T-helper 9 cell (primary cell): ENCODE measurements around the gene DIP2C.
"Not testable (repeated sequence)": the region's sequence is repeated elsewhere in the genome, so short reads cannot be mapped to it uniquely, and the experiment has no call there.

Source experiments
- DNase-seq: peaks from one replicate; pipeline ENCODE4 v3.0.0-alpha.2; 2020

The DIP2C gene

DNA sequence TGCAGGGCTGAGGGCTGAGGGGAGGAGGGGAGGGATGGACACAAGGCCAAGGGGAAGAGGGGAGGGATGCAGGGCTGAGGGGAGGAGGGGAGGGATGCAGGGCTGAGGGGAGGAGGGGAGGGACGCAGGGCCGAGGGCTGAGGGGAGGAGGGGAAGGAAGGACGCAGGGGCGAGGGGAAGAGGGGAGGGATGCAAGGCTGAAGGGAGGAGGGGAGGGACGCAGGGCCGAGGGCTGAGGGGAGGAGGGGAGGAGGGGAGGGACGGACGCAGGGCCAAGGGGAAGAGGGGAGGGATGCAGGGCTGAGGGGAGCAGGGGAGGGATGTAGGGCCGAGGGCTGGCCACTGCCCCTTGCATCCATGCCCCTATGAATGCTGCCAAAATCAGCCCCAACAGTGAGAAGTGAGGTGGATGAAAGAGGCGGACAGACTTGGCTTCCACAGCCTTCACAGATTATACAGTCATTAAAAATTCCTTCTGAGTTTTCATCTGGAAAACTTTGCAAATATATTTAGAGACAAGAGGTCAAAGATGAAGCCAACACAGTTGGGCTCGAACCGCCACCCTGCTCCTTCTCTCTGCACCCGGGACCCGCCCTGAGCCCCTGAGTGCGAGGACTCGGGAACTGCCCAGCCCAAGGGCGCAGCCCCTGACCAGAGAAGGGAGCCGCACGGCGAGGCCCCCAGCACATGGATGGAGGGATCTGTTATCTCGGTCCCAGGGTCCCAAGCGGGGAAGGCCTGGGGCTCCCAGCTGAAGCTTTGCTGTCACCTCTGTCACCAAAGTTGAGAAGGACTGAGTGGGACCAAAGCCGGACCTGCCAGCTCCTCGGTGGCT, 65.8 kb downstream of the DIP2C start:
- no peak for DNase-seq

DNA sequence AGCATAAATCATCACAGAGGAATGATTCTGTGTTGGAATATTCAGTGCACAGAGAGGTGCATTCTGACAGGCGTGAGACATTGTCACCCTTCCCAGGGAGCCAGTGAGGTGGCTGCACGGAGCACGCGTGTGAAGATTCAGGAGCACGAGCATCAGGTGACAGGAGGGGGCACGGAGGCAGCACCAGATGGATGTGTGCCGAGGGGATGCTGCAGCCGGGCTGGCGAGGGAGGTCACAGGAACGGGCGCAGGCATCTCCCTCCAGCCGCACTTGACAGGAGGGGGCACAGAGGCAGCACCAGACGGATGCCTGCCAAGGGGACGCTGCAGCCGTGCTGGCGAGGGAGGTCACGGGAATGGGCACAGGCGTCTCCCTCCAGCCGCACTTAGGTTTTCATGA, 66.5 kb downstream of the DIP2C start:
- DNase-seq, result no peak

DNA sequence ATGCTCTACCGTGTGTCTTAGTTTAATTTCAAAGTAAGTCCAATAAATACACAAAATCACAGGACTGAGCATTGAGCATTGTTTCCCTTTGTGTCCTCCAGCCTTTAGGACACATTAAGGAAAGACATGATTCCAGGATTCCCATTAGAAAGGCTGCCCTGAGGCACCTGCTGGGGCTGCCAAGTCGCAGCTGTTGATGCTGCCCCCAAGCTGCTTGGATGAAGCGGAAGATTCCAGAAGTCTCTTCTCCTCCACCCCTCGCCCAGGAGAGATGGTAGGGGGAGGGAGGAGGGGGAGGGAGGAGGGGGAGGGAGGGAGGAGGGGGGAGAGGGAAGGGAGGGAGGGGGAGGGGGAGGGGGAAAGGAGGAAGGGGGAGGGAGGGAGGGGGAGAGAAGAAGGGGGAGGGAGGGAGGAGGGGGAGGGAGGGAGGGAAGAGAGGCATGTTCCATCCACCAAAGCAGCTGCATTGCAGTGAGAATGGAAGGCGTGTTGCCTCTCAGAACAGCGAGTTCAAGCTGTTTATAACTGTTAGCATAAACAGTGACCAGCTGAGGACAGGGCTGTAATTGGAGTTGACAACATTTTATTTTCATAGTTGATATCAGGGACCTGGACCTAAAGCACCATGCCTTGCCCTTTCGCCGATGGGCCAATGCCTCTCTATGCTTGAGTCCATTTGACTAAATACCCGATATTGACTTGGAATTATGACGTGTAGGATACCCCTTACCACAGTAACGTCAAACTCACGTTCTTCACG, 67.3 kb downstream of the DIP2C start:
- DNase-seq, result no peak

DNA sequence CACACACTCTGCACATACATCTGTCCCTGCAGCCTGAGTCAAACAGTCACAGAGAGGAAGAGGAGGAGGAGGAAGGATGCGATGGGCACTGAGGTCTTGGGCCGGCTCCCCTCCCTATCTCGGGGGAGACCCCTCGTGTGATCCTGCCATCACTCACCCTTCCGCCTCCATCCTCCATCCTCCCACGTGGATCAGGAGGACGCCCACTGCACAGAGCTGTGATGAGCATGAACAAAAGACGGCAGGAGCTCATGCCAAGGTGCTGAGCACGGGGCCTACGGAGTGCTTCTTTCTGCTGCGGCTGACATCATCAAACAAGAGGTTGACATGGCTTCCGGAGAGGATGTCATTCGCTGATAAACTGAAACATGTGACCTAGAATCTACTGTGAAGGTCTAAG, 68.0 kb downstream of the DIP2C start:
- DNase-seq, result no peak

DNA sequence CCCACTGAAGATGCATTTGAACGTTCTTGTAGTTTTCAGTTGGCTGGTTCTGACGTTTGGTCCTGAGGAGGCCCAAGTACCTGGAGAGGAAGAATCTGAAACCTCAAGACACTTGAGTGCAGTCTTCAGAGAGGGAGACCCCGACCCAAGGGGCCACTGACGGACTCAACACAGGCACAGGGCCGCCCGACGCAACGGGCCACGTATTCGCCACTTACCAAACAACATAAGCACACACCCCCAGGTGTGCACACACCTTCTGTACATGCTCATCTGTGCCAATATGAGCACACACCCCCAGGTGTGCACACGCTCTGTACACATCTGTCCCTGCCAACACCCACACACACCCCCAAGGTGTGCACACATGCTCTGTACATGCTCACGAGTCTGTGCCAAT, 68.5 kb downstream of the DIP2C start:
- DNase-seq, result no peak

DNA sequence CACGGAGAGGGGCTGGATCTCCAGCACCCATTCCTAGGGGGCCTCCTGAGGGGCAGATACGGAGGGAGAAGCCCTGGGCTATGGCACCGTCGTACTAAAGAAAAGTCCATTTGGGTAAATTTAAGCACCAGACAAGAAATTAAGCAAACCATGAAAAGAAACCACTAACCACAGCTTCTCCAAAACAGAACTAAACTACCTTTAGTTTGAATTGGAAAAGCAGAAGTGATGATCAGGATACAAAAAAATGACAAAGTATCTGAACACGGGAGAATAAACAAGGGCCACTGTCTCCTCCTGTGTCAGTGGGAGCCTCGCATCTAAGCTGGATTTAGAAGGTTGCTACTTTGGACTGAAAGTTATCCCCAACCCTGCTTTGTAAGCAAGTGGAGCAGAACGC, 69.1 kb downstream of the DIP2C start:
- DNase-seq, result no peak

DNA sequence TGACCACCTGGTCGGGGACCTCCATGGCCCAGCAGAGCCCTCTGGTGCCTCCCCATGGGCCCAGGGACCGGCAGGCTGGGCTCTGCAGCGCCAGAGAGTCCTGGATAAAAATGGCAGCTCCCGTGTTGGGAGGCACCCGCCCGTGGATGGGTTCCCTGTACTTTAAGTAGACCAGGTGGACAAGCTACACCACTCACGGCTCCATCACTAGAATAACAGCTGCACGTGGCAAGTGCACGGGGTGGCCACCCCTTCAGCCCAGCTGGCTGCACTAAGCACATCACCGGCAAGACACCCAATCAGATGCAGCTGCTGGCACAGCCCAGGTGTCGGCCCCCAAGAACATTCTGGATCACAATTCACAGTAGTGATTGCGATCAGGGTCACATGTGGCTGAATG, 69.8 kb downstream of the DIP2C start:
- no peak for DNase-seq

DNA sequence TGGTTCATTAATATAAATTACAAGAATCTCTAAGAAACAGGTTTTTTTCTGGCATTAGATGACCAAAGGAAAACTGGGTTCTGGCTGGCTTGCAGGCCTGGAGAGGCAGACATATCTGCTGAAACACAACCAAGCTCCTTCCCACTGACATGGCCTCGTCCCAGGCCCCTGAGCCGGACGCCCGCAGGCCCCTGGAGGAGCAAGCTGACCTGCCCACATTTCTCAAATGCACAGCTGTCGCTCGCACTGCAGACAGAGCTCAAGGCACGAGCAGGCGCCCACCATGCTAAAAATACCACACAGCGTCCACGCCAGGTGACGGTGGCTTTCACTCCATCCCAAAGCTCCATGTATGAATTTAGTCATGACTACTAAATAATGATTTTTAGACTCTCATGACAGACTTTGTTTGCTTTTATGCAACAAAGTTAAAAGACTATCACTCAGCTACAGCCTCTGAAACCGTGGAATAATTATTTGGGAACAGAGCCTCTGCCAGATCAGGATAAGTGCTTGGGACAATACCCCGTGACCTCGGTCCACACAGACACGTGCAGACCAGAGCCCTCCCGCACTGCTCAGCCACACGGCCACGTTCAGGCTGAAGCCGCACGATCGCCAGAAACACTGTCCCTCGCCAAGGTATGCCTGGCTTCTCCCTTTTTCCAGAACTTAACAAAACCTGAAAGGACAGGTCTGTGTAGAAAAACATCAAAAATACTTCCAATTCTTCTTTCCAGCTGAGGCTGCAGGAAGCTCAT, 71.1 kb downstream of the DIP2C start:
- DNase-seq, result no peak

DNA sequence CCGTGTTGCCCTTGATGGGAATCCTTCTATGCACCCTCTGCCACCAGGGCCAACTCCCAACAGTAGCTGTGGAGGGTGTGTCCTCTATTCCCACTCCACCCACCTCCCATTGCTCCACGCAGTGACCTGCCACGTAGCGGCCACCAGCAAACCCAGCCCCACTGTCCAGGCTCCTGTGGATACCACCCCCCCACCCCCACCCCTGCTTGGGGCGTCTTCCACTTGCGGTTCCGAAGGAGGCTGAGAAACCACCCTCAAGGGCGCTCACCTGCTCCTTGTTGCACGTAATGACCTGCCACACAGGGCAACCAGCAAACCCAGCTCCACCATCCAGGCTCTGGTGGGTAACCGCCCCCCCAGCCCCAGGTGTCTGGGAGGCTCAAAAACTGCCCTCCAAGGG, 72.0 kb downstream of the DIP2C start:
- DNase-seq, result no peak

DNA sequence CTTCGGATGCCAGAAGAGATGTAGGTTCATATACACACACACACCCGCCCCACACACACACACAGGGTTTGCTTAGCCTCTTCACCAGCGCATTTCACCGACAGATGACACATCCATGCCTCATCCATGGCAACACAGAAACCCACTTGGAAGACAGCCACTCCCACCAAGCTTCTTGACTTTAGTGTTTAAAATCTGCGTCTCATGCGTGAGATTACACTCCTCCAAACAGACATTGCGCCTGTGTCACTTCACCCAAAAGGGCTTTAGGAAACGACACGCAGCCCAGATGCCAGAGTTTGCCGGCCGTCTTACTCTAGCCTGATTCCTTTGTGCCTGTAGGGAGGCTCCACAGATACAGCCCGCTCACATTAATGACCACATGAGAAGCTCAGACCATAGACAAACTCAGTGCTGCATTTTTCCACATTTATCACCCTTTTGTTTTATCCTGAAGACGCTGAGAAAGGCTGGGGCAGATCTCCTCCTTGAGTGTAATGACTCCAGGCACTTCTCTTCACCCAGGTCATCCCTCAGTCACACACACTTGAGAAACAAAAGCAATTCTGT, 73.8 kb downstream of the DIP2C start:
- DNase-seq, result no peak

DNA sequence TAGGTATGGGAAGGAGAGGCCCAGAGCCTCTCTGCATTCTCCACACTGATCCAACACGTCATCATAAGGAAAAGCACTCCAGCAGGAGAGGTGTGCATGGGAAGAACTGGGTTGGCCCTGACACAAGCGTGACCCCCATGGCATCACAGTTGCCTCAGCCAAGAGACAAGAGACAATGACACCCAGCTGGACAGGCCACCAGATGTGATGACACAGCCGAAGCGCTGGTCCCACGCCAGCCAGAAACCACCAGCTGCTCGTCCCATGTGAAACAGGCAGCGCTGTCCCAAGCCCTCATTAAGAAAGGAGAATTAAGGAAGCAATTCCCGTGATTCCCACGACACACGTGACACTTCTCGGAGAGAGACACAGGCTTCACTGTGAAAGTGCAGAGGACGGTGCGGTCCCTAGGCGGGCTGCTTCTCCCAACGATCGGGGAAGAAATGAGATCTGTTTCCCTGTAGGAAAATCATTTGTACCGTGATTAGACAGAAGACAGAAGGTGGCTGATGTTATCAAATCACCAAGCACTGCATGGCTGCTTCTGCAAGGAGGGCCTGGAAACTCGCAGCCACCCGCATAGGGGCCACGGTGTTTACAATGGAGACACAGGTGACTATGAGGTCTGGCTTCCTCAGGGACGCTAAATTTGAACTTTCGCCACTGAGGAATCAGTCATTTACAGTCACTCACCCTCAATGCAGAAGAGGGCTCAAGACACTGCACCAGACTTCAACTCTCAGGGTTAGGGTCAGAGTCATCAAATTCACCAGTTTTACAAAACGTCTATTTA, 74.5 kb downstream of the DIP2C start:
- no peak for DNase-seq

DNA sequence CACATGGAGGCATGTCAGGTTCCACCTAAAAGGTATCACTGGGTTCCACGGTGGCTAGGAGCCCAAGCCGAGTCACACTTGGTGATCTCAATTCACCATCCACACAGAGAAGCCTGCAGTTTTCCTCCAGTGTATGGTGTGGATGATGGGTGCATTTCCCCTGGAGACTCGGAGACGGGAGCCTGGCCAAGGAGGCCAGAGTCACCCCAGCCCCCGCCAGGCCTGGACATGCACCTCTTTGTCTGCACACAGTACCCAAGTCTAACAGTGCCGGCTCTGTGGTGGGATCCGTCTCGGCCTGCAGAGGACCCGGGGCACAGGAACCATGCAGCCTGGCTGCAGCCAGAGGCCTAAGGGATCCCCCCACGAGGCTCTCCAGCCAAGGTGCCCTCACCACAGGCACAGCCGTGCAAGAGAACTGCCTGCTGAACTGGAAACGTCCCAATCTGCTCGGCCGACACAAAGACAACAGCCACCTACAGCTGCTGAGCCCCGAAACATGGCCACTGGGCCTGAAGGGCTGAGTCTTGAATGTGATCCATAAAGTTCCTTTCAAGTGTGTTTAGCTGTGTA, 75.2 kb downstream of the DIP2C start:
- no peak for DNase-seq

DNA sequence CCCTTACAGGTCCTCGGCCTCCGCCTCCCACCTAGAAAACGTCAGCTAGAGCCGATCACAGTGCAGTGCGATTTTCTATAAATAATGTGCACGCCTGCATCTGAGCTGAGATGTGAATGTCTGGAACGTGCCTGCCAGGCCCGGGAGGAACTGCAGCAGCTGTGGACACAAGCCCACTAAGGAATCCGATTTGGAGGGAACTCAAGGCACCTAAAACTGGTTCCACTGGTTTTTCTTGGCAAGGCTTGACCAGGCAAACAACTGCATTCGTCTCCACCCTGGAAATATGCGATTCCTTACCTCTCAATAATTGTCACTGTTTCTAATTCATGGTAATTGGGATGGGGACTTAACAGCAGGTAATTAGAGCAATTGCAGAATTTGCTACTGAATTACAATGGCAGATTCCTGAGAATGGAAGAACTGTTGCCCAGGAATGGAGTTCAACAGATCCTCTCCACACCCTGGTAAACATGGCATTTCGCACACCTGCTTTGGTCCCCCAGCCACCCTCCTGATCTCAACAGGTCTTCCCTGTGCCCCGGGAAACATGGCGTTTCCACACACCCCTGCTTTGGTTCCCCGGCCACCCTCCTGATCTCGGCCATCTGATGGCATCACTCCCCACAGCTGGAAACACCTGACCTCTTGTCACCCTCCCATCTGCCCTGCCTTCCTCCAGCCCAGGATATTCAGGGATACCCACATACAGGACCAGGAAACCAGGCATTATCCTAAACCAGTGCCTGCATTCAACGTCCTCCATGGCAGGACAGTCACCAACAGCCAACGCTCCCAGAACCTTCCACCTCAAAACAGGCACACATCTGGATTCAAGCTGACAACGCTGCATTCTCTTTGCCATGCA, 76.0 kb downstream of the DIP2C start:
- DNase-seq, result no peak

DNA sequence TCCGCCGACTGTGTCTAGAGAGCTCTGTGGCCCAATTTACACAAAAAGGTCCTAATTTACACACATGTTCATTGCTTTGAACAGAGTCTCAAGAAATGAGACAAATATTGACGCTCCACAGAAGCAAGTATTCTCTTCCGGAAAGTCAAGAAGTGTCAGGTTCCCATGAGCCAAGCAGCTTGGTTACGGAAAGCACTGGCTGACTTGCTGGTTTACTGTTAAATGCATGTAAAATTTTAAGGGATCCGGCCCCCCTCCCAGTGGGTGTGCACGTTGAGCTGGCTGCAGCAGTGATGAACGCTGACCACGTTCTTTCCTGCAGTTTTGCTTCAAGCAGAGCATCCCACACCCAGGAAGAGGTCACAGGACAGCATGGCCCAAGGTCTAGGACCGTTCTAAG, 76.8 kb downstream of the DIP2C start:
- DNase-seq, result no peak

DNA sequence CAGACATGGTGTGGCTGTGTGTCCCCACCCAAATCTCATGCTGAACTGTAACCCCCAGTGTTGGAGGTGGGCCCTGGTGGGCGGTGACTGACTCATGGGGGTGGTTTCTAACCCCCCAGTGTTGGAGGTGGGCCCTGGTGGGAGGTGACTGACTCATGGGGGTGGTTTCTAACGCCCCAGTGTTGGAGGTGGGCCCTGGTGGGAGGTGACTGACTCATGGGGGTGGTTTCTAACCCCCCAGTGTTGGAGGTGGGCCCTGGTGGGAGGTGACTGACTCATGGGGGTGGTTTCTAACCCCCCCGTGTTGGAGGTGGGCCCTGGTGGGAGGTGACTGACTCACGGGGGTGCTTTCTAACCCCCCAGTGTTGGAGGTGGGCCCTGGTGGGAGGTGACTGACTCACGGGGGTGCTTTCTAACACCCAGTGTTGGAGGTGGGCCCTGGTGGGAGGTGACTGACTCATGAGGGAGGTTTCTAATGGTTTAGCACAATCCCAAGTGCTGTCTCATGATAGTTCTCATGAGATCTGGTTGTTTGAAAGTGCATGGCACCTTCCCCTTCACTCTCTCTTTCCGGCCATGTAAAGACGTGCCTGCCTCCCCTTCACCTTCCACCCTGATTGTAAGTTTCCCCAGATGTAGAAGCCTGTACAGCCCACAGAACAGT, 78.7 kb downstream of the DIP2C start:
- DNase-seq, result not testable (repeated sequence)

DNA sequence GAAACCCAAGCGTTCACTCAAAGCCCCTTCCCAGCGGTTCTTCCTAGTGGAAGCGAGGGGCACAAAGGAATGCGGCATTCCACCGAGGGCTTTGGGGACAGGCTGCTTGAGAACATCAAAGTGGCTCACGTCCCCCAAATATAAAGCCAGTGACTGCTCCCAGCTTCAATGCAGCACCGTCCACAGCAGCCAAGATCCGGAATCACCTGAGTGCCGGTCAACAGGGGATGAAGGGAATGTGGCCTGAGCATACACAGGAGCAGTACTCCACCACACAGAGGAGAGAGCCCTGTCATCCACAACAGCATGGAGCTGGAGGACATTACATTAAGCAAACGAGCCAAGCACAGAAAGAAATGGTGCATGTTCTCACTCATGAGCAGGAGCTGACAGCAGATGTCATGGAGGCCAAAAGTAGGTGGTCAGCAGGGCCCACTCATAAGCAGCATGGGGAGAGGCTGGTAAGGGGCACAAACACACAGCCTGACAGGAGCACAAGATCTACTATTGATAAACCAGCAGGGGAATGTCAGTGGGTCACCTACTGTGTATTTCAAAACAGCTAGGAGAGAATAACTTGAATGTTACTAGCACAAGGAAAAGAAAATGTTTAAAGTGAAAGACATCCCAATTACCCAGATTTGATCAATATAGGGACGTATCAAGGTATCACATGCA, 79.5 kb downstream of the DIP2C start:
- no peak for DNase-seq

DNA sequence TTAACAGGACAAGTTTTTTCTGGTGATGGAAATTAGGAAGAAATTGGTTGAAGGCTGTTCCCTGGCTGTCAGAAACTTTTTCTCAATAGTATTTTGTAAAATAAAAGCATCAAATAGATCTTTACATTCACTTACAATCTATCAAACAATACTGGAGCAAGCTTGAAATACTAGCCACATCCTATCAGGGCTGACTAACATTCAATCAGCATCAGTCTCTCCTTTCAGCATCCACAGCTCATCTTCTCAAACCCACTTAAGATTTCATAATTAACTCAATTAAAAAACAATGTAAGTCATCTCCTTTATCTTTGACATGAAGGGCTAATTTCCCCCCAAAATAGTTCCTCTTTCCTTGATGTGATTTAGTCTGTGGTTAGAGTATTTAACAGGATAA, 80.2 kb downstream of the DIP2C start:
- no peak for DNase-seq

DNA sequence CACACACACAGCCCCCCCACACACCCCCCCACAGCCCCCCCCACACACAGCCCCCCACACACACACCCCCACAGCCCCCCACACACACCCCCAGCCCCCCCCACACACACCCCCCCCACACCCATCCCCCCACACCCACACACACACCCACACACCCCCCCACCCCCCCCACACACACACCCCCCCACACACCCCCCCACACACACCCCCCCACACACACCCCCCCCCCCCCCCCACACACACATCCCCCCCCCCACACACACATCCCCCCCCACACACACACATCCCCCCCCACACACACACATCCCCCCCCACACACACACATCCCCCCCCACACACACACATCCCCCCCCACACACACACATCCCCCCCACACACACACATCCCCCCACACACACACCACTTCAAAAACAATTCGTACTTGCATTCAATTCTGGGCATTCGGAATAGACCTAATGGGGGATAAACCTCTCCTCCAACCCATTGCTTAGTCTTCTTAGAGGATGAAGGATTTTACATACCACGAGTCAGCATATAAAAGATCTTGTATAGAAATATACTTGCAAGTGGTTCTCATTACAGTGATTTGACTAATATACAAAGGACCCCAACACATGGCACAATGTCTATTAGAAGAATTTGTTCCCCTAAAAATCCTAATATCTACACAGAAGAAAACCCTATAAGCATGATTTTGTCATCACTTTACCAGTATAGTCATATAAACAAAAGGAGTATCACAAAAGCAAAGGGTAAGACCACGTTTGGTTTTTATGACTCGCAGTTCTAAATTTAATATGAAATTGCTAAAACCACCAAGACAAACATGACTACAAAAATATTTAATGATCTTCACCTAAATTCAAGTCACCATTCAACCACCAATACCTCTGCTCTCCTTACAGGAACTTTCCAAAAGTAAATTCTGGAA, 80.9 kb downstream of the DIP2C start:
- no peak for DNase-seq
